Mesenteric fat pad (tissue), 1 donor: Measurements from ENCODE around the gene ALG9. TPM values are rescaled to one million over a fixed set of nuclear protein-coding genes. Genes with fewer than 3 reads are reported as not detected.

Experiments used
- DNase-seq: peaks from one replicate; pipeline ENCODE4 v3.0.0-alpha.2; 2020; ENCODE audit warnings: low spot score
- total RNA-seq: library from RNA; stranded (reverse); fragmentation: NEBNext Ultra II Directional; extraction: Animal tissue kit (Norgen Biotek cat#: 25700); gene quantifications from one replicate; pipeline ENCODE4 v1.2.1, GENCODE V29; 2021
- donor health status: DM: yes; HTN: yes; CAD: no.

Gene ALG9
- total RNA-seq, 1 donor from 2014 or later: 161 TPM

DNA sequence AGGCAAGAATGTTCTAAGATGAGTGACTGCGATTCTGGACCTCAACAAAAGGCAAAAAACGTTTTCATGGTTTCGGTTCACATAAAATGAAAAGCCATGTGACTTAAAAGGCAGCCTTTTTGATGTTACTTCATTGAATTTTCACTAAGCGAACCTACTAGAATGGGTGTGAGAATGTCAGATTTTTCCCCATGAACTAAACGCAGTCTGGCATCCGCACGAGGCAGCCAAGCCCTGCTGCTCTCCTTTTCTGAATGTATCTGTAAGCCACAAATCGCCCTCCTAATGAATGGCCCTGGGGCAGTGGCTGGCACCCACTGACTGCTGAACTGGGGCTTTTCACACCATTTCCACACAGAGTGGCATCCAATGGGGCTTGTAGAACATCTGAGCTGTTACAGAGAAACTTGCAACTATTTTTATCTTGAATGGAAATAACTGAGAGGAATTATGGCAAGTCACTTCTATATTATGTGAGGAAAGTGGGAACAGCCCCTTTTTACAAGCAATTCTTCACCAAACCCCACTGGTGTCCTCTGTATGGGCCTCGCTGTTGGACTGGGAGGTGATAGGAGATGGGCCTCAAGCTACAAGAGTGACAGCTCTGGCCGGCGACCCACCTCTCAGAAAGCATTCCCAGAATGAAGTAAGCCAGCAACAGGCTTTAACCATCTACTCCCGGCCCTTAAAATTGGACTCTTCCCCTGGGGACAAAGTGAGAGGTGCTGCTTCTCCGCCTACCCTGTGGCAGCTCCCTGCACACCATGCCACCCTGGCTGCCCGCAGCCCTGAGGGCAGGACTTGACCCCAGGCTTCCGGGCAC, 134.5 kb downstream of the ALG9 start:
- DNase-seq: no peak

Other genes starting within 250 kb of the ALG9 start
- gene PPP2R1B, start 105.2 kb downstream of the ALG9 start, total RNA-seq: 239 TPM
- 2.1 TPM for gene FDXACB1, start 7.6 kb upstream of the ALG9 start, total RNA-seq
- 11.9 TPM for gene CFAP68, start 8.0 kb upstream of the ALG9 start, total RNA-seq
- gene CRYAB, start 40.2 kb upstream of the ALG9 start, total RNA-seq: 2,279 TPM
- gene HSPB2, start 41.2 kb upstream of the ALG9 start, total RNA-seq: 17.1 TPM
- gene C11orf52, start 47.3 kb upstream of the ALG9 start, total RNA-seq: 3.1 TPM
- gene DIXDC1, start 65.8 kb upstream of the ALG9 start, total RNA-seq: 48.8 TPM
- gene DLAT, start 153.8 kb upstream of the ALG9 start, total RNA-seq: 77.7 TPM
- gene PIH1D2, start 202.4 kb upstream of the ALG9 start, total RNA-seq: 1.5 TPM
- gene NKAPD1, start 202.7 kb upstream of the ALG9 start, total RNA-seq: 13.6 TPM
- 57.2 TPM for gene TIMM8B, start 215.2 kb upstream of the ALG9 start, total RNA-seq
- 86.4 TPM for gene SDHD, start 215.3 kb upstream of the ALG9 start, total RNA-seq